ENCODE results near the gene PLA2G7. TPM values are rescaled to one million over a fixed set of nuclear protein-coding genes. Genes with fewer than 3 reads are reported as not detected.
"Not testable (repeated sequence)": the region's sequence is repeated elsewhere in the genome, so short reads cannot be mapped to it uniquely, and the experiment has no call there.

Gene PLA2G7
- total and polyA plus RNA-seq, 2 of the 8 experiments (the other 6 are each of a cell fraction or from before 2014, with no cell fraction given) = 1.5 to 2.2 TPM

DNA sequence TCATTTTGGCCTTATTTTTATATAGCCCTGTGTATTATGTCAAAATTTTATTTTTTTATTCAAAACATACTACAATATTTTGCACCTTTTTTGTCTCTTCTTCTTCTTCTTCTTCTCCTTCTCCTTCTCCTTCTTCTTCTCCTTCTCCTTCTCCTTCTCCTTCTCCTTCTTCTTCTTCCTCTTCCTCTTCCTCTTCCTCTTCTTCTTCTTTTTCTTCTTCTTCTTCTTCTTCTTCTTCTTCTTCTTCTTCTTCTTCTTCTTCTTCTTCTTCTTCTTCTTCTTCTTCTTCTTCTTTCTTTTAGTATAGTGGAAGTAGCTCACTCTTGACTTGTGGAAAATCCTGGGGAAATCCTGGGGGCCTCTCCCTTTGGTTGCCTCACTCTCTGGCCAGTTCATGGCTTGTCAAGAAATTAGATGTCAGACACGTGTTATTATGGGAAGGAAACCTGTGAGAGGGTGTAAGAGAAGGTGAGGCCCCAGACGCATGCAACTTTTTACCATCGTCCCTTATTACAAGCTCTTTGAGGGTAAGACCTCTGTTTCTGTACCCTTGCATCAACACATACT lies 9.1 kb upstream of the PLA2G7 start:
- FAIRE-seq; H3K27ac ChIP-seq (ENCODE audit: low read depth, low read length); H3K79me2 ChIP-seq (ENCODE audit: control insufficient read depth in 1 of 2, insufficient read depth in 2 of 2, low read length in 2 of 2); H4K8ac ChIP-seq (ENCODE audit: extremely low read depth, insufficient read depth, low read length); H3K9me3 ChIP-seq (ENCODE audit: insufficient read depth in 2 of 2, low read depth in 1 of 2, low read length in 1 of 2); H4K20me1 ChIP-seq (replicated peaks in 1 of 2; ENCODE audit: control insufficient read depth in 1 of 2, insufficient read depth in 2 of 2, low read length in 2 of 2); H3K36me3 ChIP-seq (ENCODE audit: control insufficient read depth in 2 of 4, insufficient read depth in 4 of 4, low read length in 3 of 4); H2BK12ac ChIP-seq (ENCODE audit: low read depth, low read length); H2BK5ac ChIP-seq (ENCODE audit: low read depth, low read length); H3K18ac ChIP-seq (ENCODE audit: extremely low read depth, low read length); H3K4me3 ChIP-seq (ENCODE audit: extremely low read depth in 1 of 4, insufficient read depth in 2 of 4, low read depth in 3 of 4, low read length in 4 of 4); H3K23me2 ChIP-seq (ENCODE audit: low read depth, low read length); H2BK20ac ChIP-seq (ENCODE audit: low read length); H3K23ac ChIP-seq (ENCODE audit: insufficient read length); H3K27me3 ChIP-seq (replicated peaks in 1 of 4; ENCODE audit: control insufficient read depth in 3 of 4, extremely low read depth in 1 of 4, insufficient read depth in 3 of 4, low read length in 3 of 4); H3K14ac ChIP-seq (ENCODE audit: insufficient read length); H2BK15ac ChIP-seq (ENCODE audit: low read length); H3K56ac ChIP-seq (replicated peaks; ENCODE audit: insufficient read length, low read depth, low read length); H3K4me2 ChIP-seq (ENCODE audit: insufficient read depth in 1 of 2, low read depth in 2 of 2, low read length in 2 of 2); H2AK5ac ChIP-seq (ENCODE audit: low read depth, low read length); H3K79me1 ChIP-seq (ENCODE audit: low read depth, low read length); H2BK120ac ChIP-seq (replicated peaks; ENCODE audit: low read depth, low read length); H2AFZ ChIP-seq (ENCODE audit: low read length); H4K5ac ChIP-seq (ENCODE audit: insufficient read length, low read depth, low read length); H4K91ac ChIP-seq (replicated peaks; ENCODE audit: insufficient read length, low read length); H3K9ac ChIP-seq (replicated peaks in 1 of 4; ENCODE audit: extremely low read depth in 1 of 4, low read depth in 3 of 4, low read length in 3 of 4); DNase-seq (ENCODE audit: low read depth in 1 of 2, low spot score in 2 of 2); POLR2A ChIA-PET (ENCODE audit: partially characterized antibody); H3K4ac ChIP-seq (replicated peaks; ENCODE audit: insufficient read length, low read depth, low read length): not testable (repeated sequence)
- CTCF ChIA-PET (ENCODE audit: partially characterized antibody) = interaction anchor here (0.6 to 1.9 kb wide), 3 partner anchors 11 to 63 kb away, joined by 3 to 13 read pairs (median 3); no protein-coding TSS in a partner anchor
- WGBS, 2 experiments (ENCODE audit: extremely low coverage in 1 of 2, insufficient coverage in 1 of 2, insufficient read length in 1 of 2, insufficient replicate concordance in 2 of 2, low coverage in 1 of 2, low lambda C conversion rate in 2 of 2, missing lambda C conversion rate in 1 of 2) = 92% methylated on average over 3 of the region's 3 CpGs; no CpG with 5 or more reads in 1 of the 2 experiments
- peaks cover 2 to 12% (median 5%) of the 10 kb centered on the region in 4 experiments; a peak in 6 of 7 replicates for H3K4me1 ChIP-seq (replicated peaks in 1 of 4; ENCODE audit: control insufficient read depth in 3 of 4, insufficient read depth in 4 of 4, low read length in 3 of 4)

Measured in H1 (cell line).